BJ (cell line): Measurements from ENCODE around the gene MYL11. TPM values are rescaled to one million over a fixed set of nuclear protein-coding genes. Genes with fewer than 3 reads are reported as not detected.
"Not testable (repeated sequence)": the region's sequence is repeated elsewhere in the genome, so short reads cannot be mapped to it uniquely, and the experiment has no call there.

Experiments
- CTCF ChIA-PET: fragments of 350-600 bp; formaldehyde crosslinking; extraction: SDS; loops from one replicate; lab custom pipeline; 2021; ENCODE audit warnings: antibody characterized with exemption, inconsistent platforms; lab: Yijun Ruan, JAX
- POLR2A ChIA-PET: fragments of 300-600 bp; sonication (Branson Sonifier 250); formaldehyde crosslinking; extraction: SDS; loops from one replicate; lab custom pipeline; 2021; ENCODE audit warnings: antibody characterized with exemption; lab: Charles Lee
- DNase-seq: peaks from one replicate; pipeline ENCODE4 v3.0.0-alpha.2; 2011; ENCODE audit warnings: low read depth
- H3K27me3 ChIP-seq: 2 replicates; pipeline ENCODE4 v1.6.0; 2011; ENCODE audit warnings: low read length; ENCODE audit not compliant: control insufficient read depth, insufficient read depth
- H3K36me3 ChIP-seq: 2 replicates; pipeline ENCODE4 v1.5.1; 2011; ENCODE audit warnings: low read length; ENCODE audit not compliant: control insufficient read depth, insufficient read depth
- H3K4me3 ChIP-seq: 2 replicates; pipeline ENCODE4 v1.5.1; 2011; ENCODE audit warnings: low read depth, mild to moderate bottlenecking, control low read depth, low read length
- CTCF ChIP-seq: IDR thresholded peaks from 2 replicates; pipeline ENCODE4 v1.5.1; 2011; ENCODE audit warnings: low read depth, mild to moderate bottlenecking, control low read depth, inconsistent platforms, low read length, moderate library complexity; ENCODE audit not compliant: insufficient read depth
- polyA plus RNA-seq: library from polyadenylated mRNA; depleted of rRNA; stranded (reverse); fragments of >200 nt; gene quantifications from 2 replicates; pipeline ENCODE4 v1.2.3, GENCODE V29; 2011

MYL11 gene
- polyA plus RNA-seq, 1 experiment, result 0.69 TPM

DNA sequence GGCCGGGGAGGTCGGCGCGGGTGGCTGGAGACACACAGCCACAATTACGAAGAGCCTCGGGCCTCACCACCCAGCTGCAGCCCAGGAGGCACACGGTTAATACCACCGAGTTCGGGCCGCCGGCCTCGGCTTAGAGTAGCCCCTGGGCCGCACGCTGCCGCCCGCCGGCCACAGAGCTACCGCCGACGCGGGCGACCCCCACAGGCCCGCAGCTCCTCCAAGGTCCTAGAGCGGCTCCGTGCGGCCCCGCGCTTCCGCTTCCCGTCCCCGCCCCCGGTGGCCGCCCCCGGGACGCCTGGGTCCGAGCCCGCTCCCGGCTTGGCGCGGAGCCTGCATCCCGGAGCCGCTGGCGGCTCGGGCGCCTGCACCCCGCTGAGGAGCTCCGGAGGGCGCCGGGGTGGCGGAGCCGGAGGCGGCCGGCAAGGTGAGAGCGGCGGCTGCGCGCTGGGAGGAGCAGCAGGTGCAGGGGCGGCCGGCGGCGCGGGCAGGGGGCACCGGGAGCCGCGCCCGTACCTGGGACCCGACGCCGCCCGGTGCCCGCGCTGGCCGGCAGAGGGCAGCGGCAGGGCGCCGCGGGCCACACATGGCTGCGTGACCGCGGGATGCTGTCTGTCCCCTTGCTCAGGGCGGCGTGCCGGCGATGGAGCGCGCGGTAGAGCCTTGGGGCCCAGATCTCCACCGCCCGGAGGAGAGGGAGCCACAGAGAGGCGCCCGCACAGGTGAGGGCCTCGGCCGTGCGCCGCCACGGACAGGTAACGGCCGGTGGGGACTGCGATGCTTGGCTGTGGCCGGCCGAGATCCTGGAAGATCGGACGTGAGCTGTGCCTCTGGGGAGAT, 20.8 kb downstream of the MYL11 start, which contains the start of gene ZNF48:
TSS of gene ZNF48 (plus strand) at position 266 of the 837 bp plus-strand sequence. CDS start at position 641, 375 bp downstream.
- ChIA-PET POLR2A (no interaction called here), CTCF (interaction anchor here (0.9 to 2.1 kb wide), 9 partner anchors 9 to 303 kb away, joined by 3 to 8 read pairs (median 5); partner anchors contain the start of genes ZNF771 and ZNF785)

GRCh38 chr16:30395992-30396585, 21.5 kb downstream of the MYL11 start:
- TF ChIP-seq CTCF, result no peak
- no peak for DNase-seq
- CTCF ChIA-PET, result interaction anchor here (1.1 to 2.1 kb wide), 6 partner anchors 9 to 27 kb away, joined by 3 to 8 read pairs (median 5); partner anchors contain the start of gene ZNF771
- Histone ChIP-seq H3K4me3 (peak overlapping the region; percentile 81), H3K27me3 (no peaks in the 10 kb centered on the region), H3K36me3 (peaks cover 4% of the 10 kb centered on the region)
- POLR2A ChIA-PET, result no interaction called here

More for the DNA sequence above, 20.8 kb downstream of the MYL11 start, which contains the start of gene ZNF48:
- Histone ChIP-seq H3K4me3 (peak within 1 kb of the TSS; percentile 81), H3K36me3 (peaks cover 4% of the 10 kb centered on the region), H3K27me3 (no peaks in the 10 kb centered on the region)
- peak; percentile 41 for DNase-seq
- TF ChIP-seq CTCF, result peak; percentile 16; the same call in 1 of the 2 replicates

DNA sequence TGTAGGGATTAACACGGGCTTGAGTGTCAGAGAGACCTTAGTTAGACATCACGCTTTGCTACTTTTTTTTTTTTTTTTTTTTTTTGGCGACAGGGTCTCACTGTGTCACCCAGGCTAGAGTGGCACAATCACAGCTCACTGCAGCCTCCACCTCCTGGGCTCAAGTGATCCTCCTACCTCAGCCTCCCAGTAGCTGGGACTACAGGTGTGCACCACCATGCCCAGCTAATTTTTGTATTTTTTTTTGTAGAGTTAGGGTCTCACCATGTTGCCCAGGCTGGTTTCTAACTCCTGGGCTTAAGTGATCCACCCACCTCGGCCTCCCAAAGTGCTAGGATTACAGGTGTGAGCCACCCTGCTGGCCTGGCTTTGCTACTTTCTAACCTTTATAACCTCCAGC, 22.0 kb downstream of the MYL11 start:
- H3K27me3 ChIP-seq, POLR2A ChIA-PET, DNase-seq, H3K36me3 ChIP-seq, H3K4me3 ChIP-seq: not testable (repeated sequence)
- CTCF ChIA-PET, result interaction anchor here (1.1 to 2.1 kb wide), 4 partner anchors 8 to 19 kb away, joined by 3 to 8 read pairs (median 6); partner anchors contain the start of gene ZNF771

DNA sequence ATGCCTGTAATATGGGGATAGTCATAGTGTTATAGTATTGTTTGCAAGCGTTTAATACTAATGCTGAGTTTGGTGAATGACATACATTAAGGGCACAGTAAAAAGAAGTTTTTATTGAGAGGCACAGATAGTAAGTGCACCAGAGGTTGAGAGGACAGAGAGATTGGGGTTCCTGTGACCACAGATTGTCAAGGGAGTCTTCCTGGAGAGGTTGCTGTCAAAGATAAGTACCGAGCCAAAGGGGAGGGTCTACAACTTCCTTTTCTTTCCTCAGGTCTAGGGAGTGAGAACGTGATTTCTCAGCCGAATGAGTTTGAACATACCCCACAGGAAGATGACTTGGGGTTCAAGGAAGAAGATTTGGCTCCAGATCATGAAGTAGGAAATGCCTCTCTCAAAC, 22.5 kb downstream of the MYL11 start:
- Histone ChIP-seq H3K27me3 (no peaks in the 10 kb centered on the region), H3K36me3 (peaks cover 4% of the 10 kb centered on the region), H3K4me3 (no peak overlapping the region)
- CTCF ChIA-PET, result interaction anchor here (1.4 kb wide), 1 partner anchor 10 kb away, joined by 4 read pairs; the partner anchor contains the start of gene ZNF771
- POLR2A ChIA-PET, result no interaction called here
- no peak for TF ChIP-seq CTCF
- DNase-seq, result no peak

GRCh38 chr16:30397776-30398660, 23.4 kb downstream of the MYL11 start:
- ChIA-PET POLR2A (interaction anchor here (0.5 kb wide), 1 partner anchor 63 kb away, joined by 7 read pairs; no protein-coding TSS in a partner anchor), CTCF (interaction anchor here (1.4 kb wide), 1 partner anchor 9 kb away, joined by 4 read pairs; the partner anchor contains the start of gene ZNF771)
- Histone ChIP-seq H3K36me3 (peaks cover 4% of the 10 kb centered on the region), H3K4me3 (no peak overlapping the region), H3K27me3 (no peaks in the 10 kb centered on the region)
- TF ChIP-seq CTCF, result no peak
- no peak for DNase-seq
